Neuron (in vitro differentiated cells): Measurements from ENCODE around the gene YAE1.
A peak's percentile ranks its signal among the peaks of the same experiment; 100 is the strongest.

Experiments
- H2AFZ ChIP-seq: one replicate; pipeline ENCODE4 v1.6.1; 2013; ENCODE audit warnings: low read depth, mild to moderate bottlenecking, inconsistent platforms, low read length, moderate library complexity
- H3K27me3 ChIP-seq: one replicate; pipeline ENCODE4 v1.6.1; 2013; ENCODE audit warnings: low read length; ENCODE audit not compliant: insufficient read depth
- H3K36me3 ChIP-seq: one replicate; pipeline ENCODE4 v1.6.1; 2013; ENCODE audit warnings: low read length; ENCODE audit not compliant: insufficient read depth
- H3K4me1 ChIP-seq: one replicate; pipeline ENCODE4 v1.6.1; 2013; ENCODE audit warnings: low read length; ENCODE audit not compliant: insufficient read depth
- H3K4me3 ChIP-seq: 2 replicates; pipeline ENCODE4 v1.5.1; 2013; ENCODE audit warnings: mild to moderate bottlenecking, low read length, moderate library complexity
- H3K9me3 ChIP-seq: one replicate; pipeline ENCODE4 v1.6.1; 2013; ENCODE audit warnings: low read length

Gene YAE1

GRCh38 chr7:39566023-39566921 is at the start of gene YAE1:
YAE1 (plus strand) TSS chr7:39566404; CDS start chr7:39566419, 15 bp downstream.
- Histone ChIP-seq H2AFZ (peak within 1 kb of the TSS; percentile 83), H3K27me3 (no peaks in the 10 kb centered on the region), H3K36me3 (peaks cover 19% of the 10 kb centered on the region), H3K4me3 (peak within 1 kb of the TSS; percentile 70), H3K4me1 (peaks cover 14% of the 10 kb centered on the region), H3K9me3 (no peaks in the 10 kb centered on the region)

GRCh38 chr7:39516498-39516897 is 49.7 kb upstream of the YAE1 start:
- H3K4me1 ChIP-seq: no peaks in the 10 kb centered on the region
- no peaks in the 10 kb centered on the region for H3K36me3 ChIP-seq
- no peak overlapping the region for H3K4me3 ChIP-seq
- H2AFZ ChIP-seq: no peak overlapping the region
- H3K27me3 ChIP-seq: peaks cover 12% of the 10 kb centered on the region
- H3K9me3 ChIP-seq: no peaks in the 10 kb centered on the region

- Histone ChIP-seq H3K4me3 (no peak overlapping the region), H3K4me1 (no peaks in the 10 kb centered on the region), H3K9me3 (no peaks in the 10 kb centered on the region), H3K36me3 (no peaks in the 10 kb centered on the region), H3K27me3 (peaks cover 12% of the 10 kb centered on the region), H2AFZ (no peak overlapping the region)
These were observed 49.0 kb upstream of the YAE1 start for GRCh38 chr7:39517240-39517639.

GRCh38 chr7:39525926-39526325 is 40.3 kb upstream of the YAE1 start:
- H3K4me1 ChIP-seq: peaks cover 4% of the 10 kb centered on the region
- H3K27me3 ChIP-seq: no peaks in the 10 kb centered on the region
- no peaks in the 10 kb centered on the region for H3K9me3 ChIP-seq
- no peaks in the 10 kb centered on the region for H3K36me3 ChIP-seq
- H2AFZ ChIP-seq: no peak overlapping the region
- no peak overlapping the region for H3K4me3 ChIP-seq

- Histone ChIP-seq H3K4me1 (peaks cover 5% of the 10 kb centered on the region), H3K9me3 (no peaks in the 10 kb centered on the region), H3K27me3 (no peaks in the 10 kb centered on the region), H3K36me3 (no peaks in the 10 kb centered on the region), H2AFZ (no peak overlapping the region), H3K4me3 (no peak overlapping the region)
These were observed 39.5 kb upstream of the YAE1 start for GRCh38 chr7:39526666-39527065.

GRCh38 chr7:39527296-39527695 is 38.9 kb upstream of the YAE1 start:
- H3K4me3 ChIP-seq: no peak overlapping the region
- no peak overlapping the region for H2AFZ ChIP-seq
- H3K4me1 ChIP-seq: peaks cover 5% of the 10 kb centered on the region
- H3K36me3 ChIP-seq: no peaks in the 10 kb centered on the region
- H3K9me3 ChIP-seq: no peaks in the 10 kb centered on the region
- no peaks in the 10 kb centered on the region for H3K27me3 ChIP-seq

GRCh38 chr7:39527951-39528350 is 38.3 kb upstream of the YAE1 start:
- Histone ChIP-seq H3K27me3 (no peaks in the 10 kb centered on the region), H3K9me3 (no peaks in the 10 kb centered on the region), H3K36me3 (no peaks in the 10 kb centered on the region), H2AFZ (no peak overlapping the region), H3K4me3 (no peak overlapping the region), H3K4me1 (peaks cover 5% of the 10 kb centered on the region)

- Histone ChIP-seq H3K9me3 (no peaks in the 10 kb centered on the region), H3K27me3 (no peaks in the 10 kb centered on the region), H3K4me1 (peaks cover 5% of the 10 kb centered on the region), H2AFZ (no peak overlapping the region), H3K4me3 (no peak overlapping the region), H3K36me3 (no peaks in the 10 kb centered on the region)
These were observed 37.4 kb upstream of the YAE1 start for GRCh38 chr7:39528849-39529248.

GRCh38 chr7:39529582-39529981 is 36.6 kb upstream of the YAE1 start:
- Histone ChIP-seq H3K36me3 (no peaks in the 10 kb centered on the region), H2AFZ (no peak overlapping the region), H3K4me1 (peaks cover 5% of the 10 kb centered on the region), H3K9me3 (no peaks in the 10 kb centered on the region), H3K4me3 (no peak overlapping the region), H3K27me3 (no peaks in the 10 kb centered on the region)

GRCh38 chr7:39530971-39531370 is 35.2 kb upstream of the YAE1 start:
- Histone ChIP-seq H3K27me3 (no peaks in the 10 kb centered on the region), H3K4me3 (no peak overlapping the region), H3K4me1 (peaks cover 5% of the 10 kb centered on the region), H3K9me3 (no peaks in the 10 kb centered on the region), H2AFZ (no peak overlapping the region), H3K36me3 (no peaks in the 10 kb centered on the region)

GRCh38 chr7:39531818-39532217 is 34.4 kb upstream of the YAE1 start:
- H3K9me3 ChIP-seq: no peaks in the 10 kb centered on the region

GRCh38 chr7:39532832-39533231 is 33.4 kb upstream of the YAE1 start:
- no peaks in the 10 kb centered on the region for H3K27me3 ChIP-seq
- no peak overlapping the region for H2AFZ ChIP-seq
- no peak overlapping the region for H3K4me3 ChIP-seq
- H3K36me3 ChIP-seq: no peaks in the 10 kb centered on the region
- H3K4me1 ChIP-seq: peaks cover 5% of the 10 kb centered on the region
- H3K9me3 ChIP-seq: no peaks in the 10 kb centered on the region

More at GRCh38 chr7:39531818-39532217, 34.4 kb upstream of the YAE1 start:
- H3K4me3 ChIP-seq: no peak overlapping the region
- peaks cover 5% of the 10 kb centered on the region for H3K4me1 ChIP-seq
- no peak overlapping the region for H2AFZ ChIP-seq
- no peaks in the 10 kb centered on the region for H3K36me3 ChIP-seq
- no peaks in the 10 kb centered on the region for H3K27me3 ChIP-seq

- no peaks in the 10 kb centered on the region for H3K9me3 ChIP-seq
- H3K4me3 ChIP-seq: no peak overlapping the region
- no peaks in the 10 kb centered on the region for H3K36me3 ChIP-seq
- no peak overlapping the region for H2AFZ ChIP-seq
- H3K27me3 ChIP-seq: no peaks in the 10 kb centered on the region
- peaks cover 5% of the 10 kb centered on the region for H3K4me1 ChIP-seq
These were observed 31.6 kb upstream of the YAE1 start for GRCh38 chr7:39534599-39534998.

- Histone ChIP-seq H3K27me3 (no peaks in the 10 kb centered on the region), H3K36me3 (no peaks in the 10 kb centered on the region), H3K4me1 (peaks cover 5% of the 10 kb centered on the region), H3K9me3 (no peaks in the 10 kb centered on the region), H2AFZ (no peak overlapping the region), H3K4me3 (no peak overlapping the region)
These were observed 31.1 kb upstream of the YAE1 start for GRCh38 chr7:39535064-39535463.
